ENCODE data around the gene KIF3A. TPM values are rescaled to one million over a fixed set of nuclear protein-coding genes. Genes with fewer than 3 reads are reported as not detected.

The KIF3A gene
- total RNA-seq, 1 experiment from 2014 or later: 13.2 TPM

DNA sequence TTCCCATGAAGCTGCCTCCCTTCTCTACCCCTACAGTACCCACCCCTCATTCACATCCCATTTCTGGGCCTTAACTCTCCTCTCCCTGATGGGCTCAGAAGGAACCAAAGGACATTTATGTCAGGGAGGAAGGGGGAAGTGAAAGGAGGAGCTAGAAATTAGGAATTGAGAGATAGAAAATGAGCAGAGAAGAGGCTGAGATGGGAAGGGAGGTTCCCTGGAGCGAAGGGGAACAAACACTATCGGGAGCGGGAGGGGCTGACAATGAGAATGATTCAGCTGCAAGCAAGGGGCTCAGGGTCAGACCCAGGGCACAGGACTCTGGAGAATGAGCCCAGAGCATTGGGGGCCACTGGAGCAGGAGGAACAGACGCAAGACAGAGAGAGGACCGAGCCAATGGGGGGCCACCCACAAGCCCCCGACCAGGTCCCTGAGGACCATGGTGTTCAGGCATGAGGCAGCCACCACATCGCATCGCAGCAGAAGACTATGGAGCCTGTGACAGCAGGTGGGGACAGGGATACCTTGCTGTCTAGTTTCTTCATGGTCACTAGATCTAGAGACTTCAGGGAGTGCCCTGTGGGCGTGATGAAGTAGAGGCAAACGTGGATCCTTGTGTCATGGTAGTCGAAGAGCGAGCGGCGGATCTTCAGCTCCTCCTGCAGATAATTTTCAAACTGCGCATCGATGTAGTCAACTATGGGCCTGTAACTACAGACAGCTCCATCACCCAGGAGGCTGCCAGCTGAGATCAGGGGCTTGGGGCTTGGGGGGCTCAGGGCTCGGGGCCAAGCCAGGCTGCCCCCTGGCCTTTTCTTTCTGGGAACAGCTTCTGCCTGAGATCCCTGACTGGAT is 26.1 kb upstream of the KIF3A start:
- Mint-ChIP-seq H3K27me3 (ENCODE audit: low read depth) (no peaks in the 10 kb centered on the region; the same call in 1 of the 2 replicates), H3K27ac (no peak overlapping the region; a peak in 1 of 7 replicates), H3K36me3 (ENCODE audit: insufficient read depth in 1 of 3, low read depth in 3 of 3) (peaks cover 5 to 33% (median 21%) of the 10 kb centered on the region in 3 experiments; a peak in 6 of 7 replicates), H3K4me3 (no peak overlapping the region), H3K9me3 (no peaks in the 10 kb centered on the region), H3K4me1 (no peaks in the 10 kb centered on the region)
- no peak overlapping the region for H3K4me2 ChIP-seq (ENCODE audit: insufficient read depth, insufficient read length, low read length)
- no peak overlapping the region for H2BK15ac ChIP-seq (ENCODE audit: low read depth, low read length)
- no peak overlapping the region for H4K91ac ChIP-seq (ENCODE audit: insufficient read length, low read depth, low read length)
- H3K9me3 ChIP-seq (ENCODE audit: control insufficient read depth, low read depth, low read length): no peaks in the 10 kb centered on the region
- peaks cover 2% of the 10 kb centered on the region for H4K20me1 ChIP-seq (ENCODE audit: control insufficient read depth, insufficient read depth, insufficient read length)
- no peaks in the 10 kb centered on the region for H3K79me1 ChIP-seq (ENCODE audit: insufficient read depth, low read depth, low read length, poor library complexity, severe bottlenecking)
- no peak overlapping the region for H3K18ac ChIP-seq (ENCODE audit: insufficient read length, low read depth, low read length)
- H3T11ph ChIP-seq (ENCODE audit: low read length): no peak overlapping the region
- WGBS (ENCODE audit: extremely low coverage, insufficient read length, low lambda C conversion rate): no CpG with 5 or more reads among the region's 17 CpGs
- no peaks in the 10 kb centered on the region for H3K79me2 ChIP-seq (ENCODE audit: insufficient read depth, low read length)
- TF ChIP-seq, protein P1, sequence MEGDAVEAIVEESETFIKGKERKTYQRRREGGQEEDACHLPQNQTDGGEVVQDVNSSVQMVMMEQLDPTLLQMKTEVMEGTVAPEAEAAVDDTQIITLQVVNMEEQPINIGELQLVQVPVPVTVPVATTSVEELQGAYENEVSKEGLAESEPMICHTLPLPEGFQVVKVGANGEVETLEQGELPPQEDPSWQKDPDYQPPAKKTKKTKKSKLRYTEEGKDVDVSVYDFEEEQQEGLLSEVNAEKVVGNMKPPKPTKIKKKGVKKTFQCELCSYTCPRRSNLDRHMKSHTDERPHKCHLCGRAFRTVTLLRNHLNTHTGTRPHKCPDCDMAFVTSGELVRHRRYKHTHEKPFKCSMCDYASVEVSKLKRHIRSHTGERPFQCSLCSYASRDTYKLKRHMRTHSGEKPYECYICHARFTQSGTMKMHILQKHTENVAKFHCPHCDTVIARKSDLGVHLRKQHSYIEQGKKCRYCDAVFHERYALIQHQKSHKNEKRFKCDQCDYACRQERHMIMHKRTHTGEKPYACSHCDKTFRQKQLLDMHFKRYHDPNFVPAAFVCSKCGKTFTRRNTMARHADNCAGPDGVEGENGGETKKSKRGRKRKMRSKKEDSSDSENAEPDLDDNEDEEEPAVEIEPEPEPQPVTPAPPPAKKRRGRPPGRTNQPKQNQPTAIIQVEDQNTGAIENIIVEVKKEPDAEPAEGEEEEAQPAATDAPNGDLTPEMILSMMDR (conservative IDR thresholded peaks at IDR 0.05): no peak
- H2AK5ac ChIP-seq (ENCODE audit: insufficient read length, low read length): no peak overlapping the region
- no peak overlapping the region for H3K9ac ChIP-seq (ENCODE audit: extremely low read depth, insufficient read length, low read length)
- H3K14ac ChIP-seq (ENCODE audit: insufficient read depth, low read length): no peak overlapping the region
- no peak overlapping the region for H2AFZ ChIP-seq (ENCODE audit: low read length)
- no peak overlapping the region for H3K4ac ChIP-seq (ENCODE audit: low read depth, low read length)
- no peak overlapping the region for H2BK20ac ChIP-seq (ENCODE audit: low read depth, low read length, poor library complexity, severe bottlenecking)
- no peak overlapping the region for H2BK12ac ChIP-seq (ENCODE audit: insufficient read length, low read depth, low read length)
- no peak overlapping the region for H3K27ac ChIP-seq (ENCODE audit: insufficient read length, low read depth, low read length)
- no peak overlapping the region for H4K8ac ChIP-seq (replicated peaks; ENCODE audit: insufficient read length, low read depth, low read length)
- H2BK120ac ChIP-seq (ENCODE audit: low read depth, low read length, poor library complexity, severe bottlenecking): no peak overlapping the region
- H3K4me1 ChIP-seq (ENCODE audit: insufficient read depth, low read length): no peaks in the 10 kb centered on the region
- no peak overlapping the region for H4K5ac ChIP-seq (ENCODE audit: insufficient read length, low read depth, low read length)
- DNase-seq: no peak
- no peak overlapping the region for H3K23ac ChIP-seq (ENCODE audit: insufficient read length, low read depth, low read length)
- no peaks in the 10 kb centered on the region for H3K23me2 ChIP-seq (ENCODE audit: insufficient read length, low read depth, low read length, poor library complexity, severe bottlenecking)
- no peak overlapping the region for H3K56ac ChIP-seq (ENCODE audit: insufficient read length, low read depth, low read length)
- H2BK5ac ChIP-seq (ENCODE audit: insufficient read length, low read length): no peak overlapping the region
- no peaks in the 10 kb centered on the region for H3K27me3 ChIP-seq (ENCODE audit: insufficient read depth, low read length)
